Bronchial epithelial cell (primary cell): ENCODE results near the gene EDEM3. TPM values are rescaled to one million over a fixed set of nuclear protein-coding genes. Genes with fewer than 3 reads are reported as not detected.
"Not testable (repeated sequence)": the region's sequence is repeated elsewhere in the genome, so short reads cannot be mapped to it uniquely, and the experiment has no call there.

Experiments
- DNase-seq: peaks from one replicate; pipeline ENCODE4 v3.0.0-alpha.2; 2010; ENCODE audit warnings: low read depth
- FAIRE-seq: peaks from 2 replicates; lab custom pipeline; 2011; peaks lifted over from hg19 to GRCh38; lab: Jason Lieb, UNC
- H3K27me3 ChIP-seq: 2 replicates; pipeline ENCODE4 v1.5.1; 2011; ENCODE audit warnings: low read length; ENCODE audit not compliant: control insufficient read depth, insufficient read depth
- H3K36me3 ChIP-seq: 2 replicates; pipeline ENCODE4 v1.5.1; 2011; ENCODE audit warnings: low read length; ENCODE audit not compliant: control insufficient read depth, insufficient read depth
- H3K4me3 ChIP-seq: 2 replicates; pipeline ENCODE4 v1.5.1; 2011; ENCODE audit warnings: mild to moderate bottlenecking, low read depth, low read length, control low read depth
- total RNA-seq: library from RNA; depleted of rRNA; stranded (reverse); fragments of >200 nt; gene quantifications from 2 replicates; pipeline ENCODE4 v1.2.1, GENCODE V29; 2014
- TF ChIP-seq, protein P1 (sequence below): IDR thresholded peaks from 2 replicates; pipeline ENCODE4 v1.5.1; 2011; ENCODE audit warnings: mild to moderate bottlenecking, moderate library complexity, low read length, control low read depth, inconsistent platforms; ENCODE audit not compliant: insufficient read depth, severe bottlenecking

Gene EDEM3
- total RNA-seq, 1 donor from 2014 or later, result 32.1 TPM

- H3K4me3 ChIP-seq, result no peak overlapping the region
- no peaks in the 10 kb centered on the region for H3K36me3 ChIP-seq
- TF ChIP-seq, protein P1, sequence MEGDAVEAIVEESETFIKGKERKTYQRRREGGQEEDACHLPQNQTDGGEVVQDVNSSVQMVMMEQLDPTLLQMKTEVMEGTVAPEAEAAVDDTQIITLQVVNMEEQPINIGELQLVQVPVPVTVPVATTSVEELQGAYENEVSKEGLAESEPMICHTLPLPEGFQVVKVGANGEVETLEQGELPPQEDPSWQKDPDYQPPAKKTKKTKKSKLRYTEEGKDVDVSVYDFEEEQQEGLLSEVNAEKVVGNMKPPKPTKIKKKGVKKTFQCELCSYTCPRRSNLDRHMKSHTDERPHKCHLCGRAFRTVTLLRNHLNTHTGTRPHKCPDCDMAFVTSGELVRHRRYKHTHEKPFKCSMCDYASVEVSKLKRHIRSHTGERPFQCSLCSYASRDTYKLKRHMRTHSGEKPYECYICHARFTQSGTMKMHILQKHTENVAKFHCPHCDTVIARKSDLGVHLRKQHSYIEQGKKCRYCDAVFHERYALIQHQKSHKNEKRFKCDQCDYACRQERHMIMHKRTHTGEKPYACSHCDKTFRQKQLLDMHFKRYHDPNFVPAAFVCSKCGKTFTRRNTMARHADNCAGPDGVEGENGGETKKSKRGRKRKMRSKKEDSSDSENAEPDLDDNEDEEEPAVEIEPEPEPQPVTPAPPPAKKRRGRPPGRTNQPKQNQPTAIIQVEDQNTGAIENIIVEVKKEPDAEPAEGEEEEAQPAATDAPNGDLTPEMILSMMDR, result peak; percentile 63
- FAIRE-seq (no peak), DNase-seq (peak; percentile 58)
- H3K27me3 ChIP-seq, result no peaks in the 10 kb centered on the region
Observed at GRCh38 chr1:184691719-184692324, 62.8 kb downstream of the EDEM3 start.

DNA sequence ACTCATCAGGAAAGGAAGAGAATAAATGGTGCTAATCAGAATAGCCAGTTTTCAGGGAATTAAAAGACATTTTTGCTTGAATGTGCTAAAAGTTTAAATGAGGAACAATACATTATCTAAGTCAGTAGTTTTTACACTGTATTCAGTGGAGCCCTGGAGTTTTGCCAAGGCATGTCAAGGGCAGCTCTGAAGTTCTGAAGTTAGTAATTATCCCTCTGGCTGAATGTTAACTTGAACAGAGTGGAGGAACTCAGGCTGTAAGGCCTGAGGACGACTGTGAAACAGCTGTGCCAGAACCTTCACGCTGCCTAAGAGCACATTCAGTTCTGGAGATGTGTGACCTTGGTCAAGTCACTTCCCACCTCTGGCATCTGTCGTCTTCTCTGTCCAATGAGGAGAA, 68.1 kb downstream of the EDEM3 start:
- no peaks in the 10 kb centered on the region for H3K36me3 ChIP-seq
- FAIRE-seq, result peak; percentile 50
- no peak overlapping the region for H3K4me3 ChIP-seq
- H3K27me3 ChIP-seq, result no peaks in the 10 kb centered on the region
- TF ChIP-seq, protein P1, result no peak
- no peak for DNase-seq

- no peaks in the 10 kb centered on the region for H3K36me3 ChIP-seq
- no peak for FAIRE-seq
Observed at GRCh38 chr1:184685116-184685515, 69.5 kb downstream of the EDEM3 start.

DNA sequence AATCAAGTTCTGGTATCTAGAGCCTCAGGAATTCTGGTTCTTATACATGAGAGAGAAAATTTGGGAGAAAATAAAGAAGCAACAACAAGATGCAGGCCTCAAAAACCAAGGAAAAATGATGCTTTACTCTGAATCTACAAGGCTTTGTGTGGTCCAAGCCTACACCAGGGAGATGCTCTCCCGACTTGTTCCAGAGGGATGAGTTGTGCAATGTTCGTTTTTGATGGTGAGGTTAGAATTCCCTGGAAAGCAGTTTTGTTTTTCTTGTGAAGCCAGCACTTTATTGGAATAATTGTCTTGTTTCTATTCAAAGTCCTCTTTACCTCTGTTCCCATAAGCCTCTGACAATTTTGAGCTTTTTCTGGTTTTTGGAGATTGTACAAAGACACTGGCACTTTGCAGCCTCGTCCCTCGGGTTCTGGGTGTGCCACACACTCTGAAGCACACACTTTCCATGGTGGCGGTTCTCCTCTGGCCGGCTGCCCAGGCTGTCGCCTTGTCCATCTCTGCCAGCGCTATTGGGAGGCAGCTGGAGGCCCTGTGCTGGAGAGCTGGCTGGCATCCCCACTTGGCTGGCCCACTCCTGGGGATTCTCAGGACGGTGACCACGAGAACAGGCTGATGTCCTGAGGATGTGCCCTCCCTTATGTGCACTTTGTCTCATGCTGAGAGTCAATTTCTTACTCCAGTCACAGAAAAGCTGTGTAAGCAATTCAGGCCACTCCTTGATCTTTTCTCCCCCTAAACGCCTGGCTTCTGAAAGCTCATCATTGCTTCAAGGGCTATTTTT, 70.2 kb downstream of the EDEM3 start:
- Histone ChIP-seq H3K36me3 (no peaks in the 10 kb centered on the region), H3K27me3 (no peaks in the 10 kb centered on the region), H3K4me3 (no peak overlapping the region)
- DNase-seq (no peak), FAIRE-seq (no peak)
- TF ChIP-seq, protein P1, result no peak

More at GRCh38 chr1:184685116-184685515, 69.5 kb downstream of the EDEM3 start:
- TF ChIP-seq, protein P1, result no peak
- no peak for DNase-seq
- Histone ChIP-seq H3K27me3 (no peaks in the 10 kb centered on the region), H3K4me3 (no peak overlapping the region)

- H3K36me3 ChIP-seq, result no peaks in the 10 kb centered on the region
- no peak for DNase-seq
- TF ChIP-seq, protein P1, result no peak
- H3K4me3 ChIP-seq, result no peak overlapping the region
- no peak for FAIRE-seq
- H3K27me3 ChIP-seq, result no peaks in the 10 kb centered on the region
Observed at GRCh38 chr1:184682956-184683355, 71.7 kb downstream of the EDEM3 start.

GRCh38 chr1:184680611-184681225, 73.9 kb downstream of the EDEM3 start:
- not testable (repeated sequence) for FAIRE-seq, H3K4me3 ChIP-seq, H3K36me3 ChIP-seq, DNase-seq, H3K27me3 ChIP-seq

DNA sequence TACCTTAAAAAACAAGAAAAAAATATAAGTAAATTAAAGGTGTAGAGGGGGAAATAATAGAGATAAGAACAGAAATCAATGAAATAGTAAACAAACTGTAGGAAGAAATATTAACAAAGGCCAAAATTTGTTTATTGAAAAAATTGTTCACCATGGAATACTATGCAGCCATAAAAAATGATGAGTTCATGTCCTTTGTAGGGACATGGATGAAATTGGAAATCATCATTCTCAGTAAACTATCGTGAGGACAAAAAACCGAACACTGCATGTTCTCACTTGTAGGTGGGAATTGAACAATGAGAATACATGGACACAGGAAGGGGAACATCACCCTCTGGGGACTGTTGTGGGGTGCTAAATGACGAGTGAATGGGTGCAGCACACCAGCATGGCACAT, 75.2 kb downstream of the EDEM3 start:
- not testable (repeated sequence) for DNase-seq, H3K27me3 ChIP-seq, FAIRE-seq, H3K36me3 ChIP-seq, H3K4me3 ChIP-seq
